Keratinocyte (primary cell): ENCODE measurements around the gene STAT3.

Source experiments
- EZH2 ChIP-seq: IDR thresholded peaks from one replicate; pipeline ENCODE4 v1.6.1; 2012; ENCODE audit warnings: inconsistent platforms, mild to moderate bottlenecking, low read length, moderate library complexity
- TF ChIP-seq, protein P1 (sequence below), 3 experiments: IDR thresholded peaks in 1 of 3; conservative IDR thresholded peaks in 1 of 3; optimal IDR thresholded peaks in 1 of 3; 2 replicates in 2 of 3; 3 replicates in 1 of 3; pipeline versions ENCODE3 to v1.5.1; 2011; ENCODE audit warnings: low read length in 3 of 3, mild to moderate bottlenecking in 3 of 3, moderate library complexity in 2 of 3, control low read depth in 1 of 3, inconsistent platforms in 1 of 3; ENCODE audit not compliant: insufficient read depth in 2 of 3; ENCODE audit errors: extremely low read depth in 1 of 3

DNA sequence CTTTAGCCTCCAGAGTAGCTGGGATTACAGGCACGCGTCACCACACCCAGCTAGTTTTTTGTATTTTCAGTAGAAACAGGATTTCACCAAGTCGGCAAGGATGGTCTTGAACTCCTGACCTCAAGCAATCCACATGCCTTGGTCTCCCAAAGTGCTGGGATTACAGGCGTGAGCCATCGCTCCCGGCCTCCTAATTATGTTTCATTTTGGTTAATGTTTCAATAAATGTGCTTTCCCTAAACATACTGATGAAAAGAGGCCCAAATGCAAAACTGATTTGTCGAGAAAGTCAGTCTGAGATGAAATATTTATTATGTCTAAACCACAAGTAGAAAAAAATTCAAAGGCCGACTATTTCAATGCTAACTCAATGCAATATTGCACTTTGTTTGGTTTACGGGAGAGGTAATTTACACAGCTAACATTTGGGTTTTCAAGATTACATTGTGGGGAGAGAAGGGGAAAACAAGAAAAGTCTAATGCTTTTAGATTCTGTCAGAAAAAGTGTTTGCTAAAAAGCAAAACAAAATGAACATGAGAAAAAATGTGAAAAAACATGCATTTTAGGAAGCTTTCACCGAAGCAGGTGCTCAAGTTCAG lies 9.8 kb downstream of the STAT3 start:
- TF ChIP-seq, protein P1, sequence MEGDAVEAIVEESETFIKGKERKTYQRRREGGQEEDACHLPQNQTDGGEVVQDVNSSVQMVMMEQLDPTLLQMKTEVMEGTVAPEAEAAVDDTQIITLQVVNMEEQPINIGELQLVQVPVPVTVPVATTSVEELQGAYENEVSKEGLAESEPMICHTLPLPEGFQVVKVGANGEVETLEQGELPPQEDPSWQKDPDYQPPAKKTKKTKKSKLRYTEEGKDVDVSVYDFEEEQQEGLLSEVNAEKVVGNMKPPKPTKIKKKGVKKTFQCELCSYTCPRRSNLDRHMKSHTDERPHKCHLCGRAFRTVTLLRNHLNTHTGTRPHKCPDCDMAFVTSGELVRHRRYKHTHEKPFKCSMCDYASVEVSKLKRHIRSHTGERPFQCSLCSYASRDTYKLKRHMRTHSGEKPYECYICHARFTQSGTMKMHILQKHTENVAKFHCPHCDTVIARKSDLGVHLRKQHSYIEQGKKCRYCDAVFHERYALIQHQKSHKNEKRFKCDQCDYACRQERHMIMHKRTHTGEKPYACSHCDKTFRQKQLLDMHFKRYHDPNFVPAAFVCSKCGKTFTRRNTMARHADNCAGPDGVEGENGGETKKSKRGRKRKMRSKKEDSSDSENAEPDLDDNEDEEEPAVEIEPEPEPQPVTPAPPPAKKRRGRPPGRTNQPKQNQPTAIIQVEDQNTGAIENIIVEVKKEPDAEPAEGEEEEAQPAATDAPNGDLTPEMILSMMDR (optimal IDR thresholded peaks at IDR 0.05 in 1 of 3, IDR thresholded peaks at IDR 0.05 in 1 of 3, conservative IDR thresholded peaks at IDR 0.05 in 1 of 3; ENCODE audit: extremely low read depth in 1 of 3, insufficient read depth in 2 of 3, low read length in 3 of 3) = no peak
- no peak for TF ChIP-seq EZH2
